Measurements from ENCODE around the gene PROK1.

The PROK1 gene

DNA sequence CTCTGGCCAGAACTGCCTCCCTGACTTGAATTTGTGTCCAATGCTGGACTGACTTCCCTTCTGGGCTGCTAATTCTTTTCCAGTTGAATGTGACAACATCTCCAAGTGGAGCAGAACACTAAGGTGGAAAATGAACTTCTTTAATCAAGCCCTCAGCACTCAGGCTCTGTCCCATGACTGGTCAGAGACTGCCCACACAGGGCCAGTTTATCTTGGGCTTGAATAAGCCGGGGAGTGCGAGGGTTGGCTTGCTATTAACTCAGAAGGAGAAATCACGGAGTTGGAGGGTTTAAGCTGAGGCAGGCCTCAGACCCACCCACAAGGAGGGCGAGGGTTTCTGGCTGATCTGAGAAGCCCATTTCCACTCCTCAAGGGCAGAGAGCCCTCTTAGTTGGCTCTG, 55.6 kb downstream of the PROK1 start:
- Histone ChIP-seq H2BK5ac (ENCODE audit: low read depth, low read length, poor library complexity) (no peak overlapping the region), H3K36me3 (ENCODE audit: control insufficient read depth in 1 of 2, insufficient read depth in 2 of 2, low read length in 2 of 2) (no peaks in the 10 kb centered on the region), H2AK5ac (ENCODE audit: low read length) (no peak overlapping the region), H3K18ac (ENCODE audit: low read length) (no peak overlapping the region), H3K23ac (ENCODE audit: low read length) (no peak overlapping the region), H3K14ac (ENCODE audit: low read length) (no peak overlapping the region), H3K4ac (ENCODE audit: low read depth, low read length) (no peak overlapping the region), H3K9ac (ENCODE audit: low read length) (no peak overlapping the region), H3K4me1 (ENCODE audit: control insufficient read depth in 1 of 2, insufficient read depth in 2 of 2, low read length in 2 of 2) (peaks cover 7 to 11% of the 10 kb centered on the region in 2 experiments), H3K9me3 (ENCODE audit: insufficient read depth, low read depth, low read length) (peaks cover 2% of the 10 kb centered on the region), H4K12ac (ENCODE audit: low read depth, low read length) (no peak overlapping the region), H3K27me3 (ENCODE audit: insufficient read depth, low read length) (no peaks in the 10 kb centered on the region), H3K27ac (ENCODE audit: low read depth, low read length) (no peak overlapping the region), H3K4me2 (ENCODE audit: low read length) (no peak overlapping the region), H2BK120ac (ENCODE audit: insufficient read depth, low read length, poor library complexity) (no peak overlapping the region), H2AFZ (ENCODE audit: insufficient read depth, low read length, poor library complexity) (no peak overlapping the region), H2BK12ac (ENCODE audit: low read length) (no peak overlapping the region), H4K8ac (ENCODE audit: low read depth, low read length) (no peak overlapping the region), H3K79me2 (ENCODE audit: control insufficient read depth, insufficient read depth, low read length, poor library complexity) (no peaks in the 10 kb centered on the region), H4K91ac (ENCODE audit: low read depth, low read length) (no peak overlapping the region), H3K79me1 (ENCODE audit: low read length) (no peaks in the 10 kb centered on the region), H3K4me3 (ENCODE audit: low read depth, low read length) (no peak overlapping the region)
- no peak for DNase-seq
- WGBS (ENCODE audit: extremely low coverage, insufficient coverage, insufficient read length) = no CpG with 5 or more reads among the region's 4 CpGs
